B cell (primary cell): ENCODE data around the gene KDM1B.
"Not testable (repeated sequence)": the region's sequence is repeated elsewhere in the genome, so short reads cannot be mapped to it uniquely, and the experiment has no call there.

Experiments
- EZH2 ChIP-seq: IDR thresholded peaks from 2 replicates; pipeline ENCODE4 v1.6.1; 2012; ENCODE audit warnings: borderline replicate concordance, low read depth, mild to moderate bottlenecking, moderate library complexity, low read length; ENCODE audit not compliant: insufficient read depth, poor library complexity, severe bottlenecking
- TF ChIP-seq, protein P1 (sequence below): fragments of 200-600 bp; IDR thresholded peaks from one replicate; pipeline ENCODE4 v1.8.0; 2022; ENCODE audit warnings: antibody characterized with exemption, mild to moderate bottlenecking

DNA sequence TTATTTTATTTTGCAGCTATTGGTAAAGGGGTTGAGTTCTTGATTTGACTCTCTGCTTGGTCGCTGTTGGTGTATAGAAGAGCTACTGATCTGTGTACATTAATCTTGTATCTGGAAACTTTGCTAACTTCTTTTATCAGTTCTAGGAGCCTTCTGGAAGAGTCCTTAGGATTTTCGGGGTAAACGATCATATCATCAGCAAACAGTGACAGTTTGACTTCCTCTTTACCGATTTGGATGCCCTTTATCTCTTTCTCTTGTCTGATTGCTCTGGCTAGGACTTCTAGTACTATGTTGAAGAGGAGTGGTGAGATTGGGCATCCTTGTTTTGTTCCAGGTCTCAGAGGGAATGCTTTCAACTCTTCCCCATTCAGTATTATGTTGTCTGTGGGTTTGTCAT lies 21.0 kb downstream of the KDM1B start:
- TF ChIP-seq, protein P1, sequence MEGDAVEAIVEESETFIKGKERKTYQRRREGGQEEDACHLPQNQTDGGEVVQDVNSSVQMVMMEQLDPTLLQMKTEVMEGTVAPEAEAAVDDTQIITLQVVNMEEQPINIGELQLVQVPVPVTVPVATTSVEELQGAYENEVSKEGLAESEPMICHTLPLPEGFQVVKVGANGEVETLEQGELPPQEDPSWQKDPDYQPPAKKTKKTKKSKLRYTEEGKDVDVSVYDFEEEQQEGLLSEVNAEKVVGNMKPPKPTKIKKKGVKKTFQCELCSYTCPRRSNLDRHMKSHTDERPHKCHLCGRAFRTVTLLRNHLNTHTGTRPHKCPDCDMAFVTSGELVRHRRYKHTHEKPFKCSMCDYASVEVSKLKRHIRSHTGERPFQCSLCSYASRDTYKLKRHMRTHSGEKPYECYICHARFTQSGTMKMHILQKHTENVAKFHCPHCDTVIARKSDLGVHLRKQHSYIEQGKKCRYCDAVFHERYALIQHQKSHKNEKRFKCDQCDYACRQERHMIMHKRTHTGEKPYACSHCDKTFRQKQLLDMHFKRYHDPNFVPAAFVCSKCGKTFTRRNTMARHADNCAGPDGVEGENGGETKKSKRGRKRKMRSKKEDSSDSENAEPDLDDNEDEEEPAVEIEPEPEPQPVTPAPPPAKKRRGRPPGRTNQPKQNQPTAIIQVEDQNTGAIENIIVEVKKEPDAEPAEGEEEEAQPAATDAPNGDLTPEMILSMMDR = not testable (repeated sequence)
- not testable (repeated sequence) for TF ChIP-seq EZH2
